ENCODE measurements around the gene PARP12. TPM values are rescaled to one million over a fixed set of nuclear protein-coding genes. Genes with fewer than 3 reads are reported as not detected.

The PARP12 gene
- total RNA-seq, 4 donors from 2014 or later, result 25.8 to 60.8 (median 29.1) TPM

DNA sequence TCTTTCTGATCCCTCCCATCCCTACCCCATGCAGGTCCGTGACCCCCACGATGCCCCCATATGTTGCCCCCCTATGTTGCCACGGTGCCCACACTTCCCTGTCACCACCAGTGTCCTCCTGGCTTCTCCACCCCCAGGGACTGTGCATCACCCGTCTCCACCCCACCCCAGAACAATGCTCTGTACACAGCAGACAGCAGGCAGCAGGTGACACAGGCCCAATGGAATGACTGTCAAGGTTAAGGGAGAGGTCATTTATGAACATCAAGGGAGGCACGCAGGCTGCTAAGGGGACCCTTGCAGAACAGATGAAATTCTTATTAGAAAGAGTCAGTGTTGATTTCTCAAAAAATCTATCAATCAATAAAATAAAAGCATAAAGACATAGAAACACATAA, 71.5 kb downstream of the PARP12 start:
- TF ChIP-seq, protein P1, sequence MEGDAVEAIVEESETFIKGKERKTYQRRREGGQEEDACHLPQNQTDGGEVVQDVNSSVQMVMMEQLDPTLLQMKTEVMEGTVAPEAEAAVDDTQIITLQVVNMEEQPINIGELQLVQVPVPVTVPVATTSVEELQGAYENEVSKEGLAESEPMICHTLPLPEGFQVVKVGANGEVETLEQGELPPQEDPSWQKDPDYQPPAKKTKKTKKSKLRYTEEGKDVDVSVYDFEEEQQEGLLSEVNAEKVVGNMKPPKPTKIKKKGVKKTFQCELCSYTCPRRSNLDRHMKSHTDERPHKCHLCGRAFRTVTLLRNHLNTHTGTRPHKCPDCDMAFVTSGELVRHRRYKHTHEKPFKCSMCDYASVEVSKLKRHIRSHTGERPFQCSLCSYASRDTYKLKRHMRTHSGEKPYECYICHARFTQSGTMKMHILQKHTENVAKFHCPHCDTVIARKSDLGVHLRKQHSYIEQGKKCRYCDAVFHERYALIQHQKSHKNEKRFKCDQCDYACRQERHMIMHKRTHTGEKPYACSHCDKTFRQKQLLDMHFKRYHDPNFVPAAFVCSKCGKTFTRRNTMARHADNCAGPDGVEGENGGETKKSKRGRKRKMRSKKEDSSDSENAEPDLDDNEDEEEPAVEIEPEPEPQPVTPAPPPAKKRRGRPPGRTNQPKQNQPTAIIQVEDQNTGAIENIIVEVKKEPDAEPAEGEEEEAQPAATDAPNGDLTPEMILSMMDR (IDR thresholded peaks at IDR 0.05; ENCODE audit: low read depth), result no peak

DNA sequence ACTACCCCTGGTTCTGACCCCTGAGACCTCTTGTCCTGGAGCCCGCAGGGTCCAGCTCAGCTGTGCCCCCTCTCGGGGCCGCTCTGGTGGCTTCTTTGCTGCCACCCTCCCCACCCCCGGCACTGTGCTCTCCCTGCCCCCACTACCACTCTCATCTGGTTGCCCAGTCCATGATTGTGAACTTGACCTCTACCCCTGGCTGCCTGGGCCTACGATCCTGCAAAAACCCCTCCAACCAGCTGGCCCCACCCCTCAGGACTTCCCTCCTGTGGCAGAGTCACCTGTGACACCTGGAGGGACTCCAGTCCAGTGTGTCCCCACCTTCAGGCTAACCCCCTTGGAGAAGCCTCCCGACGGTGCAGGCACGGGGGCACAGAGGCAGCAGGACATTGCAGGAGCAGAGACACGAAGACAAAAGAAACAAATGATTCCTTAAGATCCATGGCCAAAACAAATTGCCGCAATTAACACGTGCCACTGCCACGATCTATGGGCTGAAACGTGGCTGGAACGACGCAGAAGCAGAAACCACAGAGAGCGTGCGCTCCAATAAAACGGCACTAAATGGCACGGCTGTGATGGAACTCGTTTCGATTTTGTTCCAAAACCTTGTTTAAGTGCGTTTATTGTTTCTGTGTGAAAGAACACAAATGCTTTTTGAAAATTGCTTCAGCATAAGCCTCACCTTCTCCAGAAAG, 72.0 kb downstream of the PARP12 start:
- TF ChIP-seq, protein P1 (IDR thresholded peaks at IDR 0.05; ENCODE audit: low read depth), result no peak

GRCh38 chr7:139990142-139990535, 72.6 kb downstream of the PARP12 start:
- TF ChIP-seq, protein P1 (IDR thresholded peaks at IDR 0.05; ENCODE audit: low read depth), result no peak

GRCh38 chr7:139989366-139990141, 73.2 kb downstream of the PARP12 start:
- TF ChIP-seq, protein P1 (IDR thresholded peaks at IDR 0.05; ENCODE audit: low read depth), result no peak

DNA sequence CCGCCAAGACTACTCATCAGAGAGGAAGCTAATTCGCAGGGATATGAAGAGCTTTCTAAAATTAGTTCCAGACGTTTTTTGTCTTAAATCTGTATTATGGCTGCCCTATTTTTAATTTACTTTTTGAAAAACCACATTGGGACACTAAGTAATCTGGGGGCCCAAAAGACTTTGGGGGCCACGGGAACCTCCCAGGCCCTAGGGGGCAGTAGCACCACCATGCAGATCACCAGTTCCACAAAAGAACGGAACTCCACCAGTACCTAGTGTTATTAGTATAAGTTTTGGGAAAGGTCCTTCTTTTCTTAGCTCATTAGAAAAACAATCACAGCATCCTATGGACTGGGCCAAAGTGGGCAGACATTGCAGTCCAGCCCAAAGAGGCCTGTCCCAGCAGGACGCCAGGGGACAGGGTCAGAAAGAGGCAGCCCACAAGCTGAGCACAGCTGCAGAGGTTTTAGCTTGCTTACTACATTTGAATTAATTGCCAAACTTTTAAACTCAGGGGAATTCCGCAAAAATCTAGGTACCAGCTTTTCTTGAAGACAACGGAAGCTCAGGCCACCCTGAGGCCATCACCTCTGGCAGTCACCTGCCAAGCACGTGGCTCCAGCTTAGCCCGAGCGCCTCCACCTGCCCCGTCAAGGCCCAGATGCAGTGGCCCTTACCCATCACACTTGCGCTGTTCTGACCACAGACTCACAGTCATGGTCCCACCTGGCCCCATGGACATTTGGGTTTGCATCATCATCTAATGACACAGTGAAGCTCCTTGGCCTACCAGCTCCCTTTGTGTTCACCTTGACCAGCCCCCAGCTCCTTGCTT, 74.8 kb downstream of the PARP12 start:
- TF ChIP-seq, protein P1 (IDR thresholded peaks at IDR 0.05; ENCODE audit: low read depth), result no peak

DNA sequence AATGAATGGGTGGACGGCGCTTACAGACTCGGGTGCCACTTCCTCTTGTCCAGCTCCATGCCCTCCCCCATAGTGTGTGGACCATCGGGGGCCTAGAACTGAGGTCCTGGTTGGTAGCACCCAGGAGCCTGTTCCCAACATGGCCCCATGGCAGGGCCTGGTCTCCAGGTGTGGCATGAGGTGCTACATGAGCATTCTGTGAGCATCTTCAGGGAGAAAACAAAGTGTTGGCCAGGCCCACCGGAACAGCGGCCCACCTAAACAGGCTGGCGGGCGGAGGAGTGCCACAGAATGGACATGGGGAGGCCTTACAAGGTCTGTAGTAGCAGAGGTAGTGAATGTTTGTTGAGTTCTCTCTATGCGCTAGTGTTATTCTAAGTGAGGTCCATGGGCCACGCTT, 76.9 kb downstream of the PARP12 start:
- TF ChIP-seq, protein P1 (IDR thresholded peaks at IDR 0.05; ENCODE audit: low read depth), result no peak

Measured in subcutaneous adipose tissue (tissue), 4 donors.